AML-193 (cell line): ENCODE data around the gene PMVK.

Experiments
- DNase-seq, 2 experiments: peaks; one replicate each; lab custom pipeline; 2025; lab: John Stamatoyannopoulos, UW

PMVK gene

DNA sequence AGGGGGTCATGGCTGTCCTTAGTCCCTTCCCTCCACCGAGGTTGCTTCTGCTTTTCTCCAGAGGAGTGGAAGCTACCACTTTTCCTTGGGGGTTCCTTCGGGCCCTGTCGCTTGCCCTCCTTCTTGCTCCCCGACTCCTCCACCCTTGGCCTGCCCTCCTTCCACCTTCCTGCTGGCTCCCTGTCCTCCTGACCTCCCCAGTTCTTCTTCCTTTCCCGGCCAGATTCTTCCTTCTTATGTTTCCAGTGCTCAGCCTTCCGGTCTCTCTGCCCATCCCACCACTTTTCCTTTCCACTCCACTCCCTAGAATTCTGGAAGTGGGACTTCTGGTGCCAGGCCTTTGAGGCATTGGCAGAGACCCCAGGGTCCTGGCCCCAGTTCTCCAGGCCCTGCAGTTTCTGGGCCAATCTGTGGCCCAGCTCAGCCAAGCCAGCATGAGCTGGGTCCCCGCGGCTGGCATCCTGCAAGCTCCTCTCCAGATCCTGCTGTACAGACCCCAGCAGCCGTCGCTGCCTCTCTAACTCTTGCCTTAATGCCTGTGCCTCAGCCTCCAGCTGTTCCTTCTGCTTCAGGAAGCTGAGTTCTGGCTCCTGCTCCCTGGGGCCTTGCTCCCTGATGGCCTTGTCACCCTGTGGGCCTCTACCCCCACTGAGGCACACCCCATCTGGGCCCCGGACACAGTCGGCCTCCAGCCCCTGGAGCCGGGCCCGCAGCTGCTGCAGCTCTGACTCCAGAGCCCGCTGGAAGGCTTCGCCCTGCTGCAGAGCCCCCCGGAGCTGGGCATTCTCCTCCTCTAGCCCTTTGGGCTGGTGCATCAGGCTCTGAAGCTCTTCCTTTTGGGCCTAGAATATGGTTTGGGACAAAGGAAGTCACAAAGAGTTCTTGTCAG is 9.7 kb upstream of the PMVK start:
- DNase-seq = no peak

DNA sequence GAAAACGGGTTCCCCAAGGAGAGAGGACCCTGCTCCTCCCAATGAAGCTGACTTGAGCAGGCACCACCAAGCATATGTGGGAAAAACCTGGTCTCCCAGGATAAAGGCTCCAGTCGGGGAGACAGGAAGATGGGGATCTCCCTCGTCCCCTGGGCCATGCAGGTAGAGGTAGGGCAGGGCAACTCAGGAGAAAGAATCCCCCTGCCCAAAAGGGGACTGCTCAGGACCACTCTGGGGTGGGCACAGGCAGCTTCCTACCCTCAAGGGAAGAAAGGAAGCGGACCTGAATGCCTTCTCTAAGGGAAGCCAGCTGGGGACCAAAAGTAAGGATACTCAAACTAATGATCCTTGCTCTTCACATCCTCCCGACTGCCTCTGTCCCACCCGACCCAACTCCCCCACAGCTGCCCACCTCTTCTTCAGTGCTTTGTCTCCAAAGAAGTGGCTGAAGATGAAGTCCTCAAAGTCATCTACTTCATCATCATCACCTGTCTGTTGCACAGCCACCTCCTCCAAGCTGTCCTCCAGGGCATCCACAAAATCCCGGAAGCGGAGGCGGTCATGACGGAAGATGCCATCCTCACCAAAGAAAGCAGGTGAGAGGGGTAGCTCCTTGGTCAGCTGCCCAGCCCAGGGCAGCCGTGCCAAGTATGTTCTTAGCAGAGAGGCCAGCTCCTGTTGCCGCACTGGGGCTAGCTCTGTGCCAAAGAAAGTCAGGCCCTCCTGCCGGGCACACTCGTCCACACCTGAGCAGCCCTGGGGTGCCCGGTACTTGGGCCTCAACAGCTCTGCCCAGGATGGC is 8.8 kb upstream of the PMVK start:
- no peak for DNase-seq

DNA sequence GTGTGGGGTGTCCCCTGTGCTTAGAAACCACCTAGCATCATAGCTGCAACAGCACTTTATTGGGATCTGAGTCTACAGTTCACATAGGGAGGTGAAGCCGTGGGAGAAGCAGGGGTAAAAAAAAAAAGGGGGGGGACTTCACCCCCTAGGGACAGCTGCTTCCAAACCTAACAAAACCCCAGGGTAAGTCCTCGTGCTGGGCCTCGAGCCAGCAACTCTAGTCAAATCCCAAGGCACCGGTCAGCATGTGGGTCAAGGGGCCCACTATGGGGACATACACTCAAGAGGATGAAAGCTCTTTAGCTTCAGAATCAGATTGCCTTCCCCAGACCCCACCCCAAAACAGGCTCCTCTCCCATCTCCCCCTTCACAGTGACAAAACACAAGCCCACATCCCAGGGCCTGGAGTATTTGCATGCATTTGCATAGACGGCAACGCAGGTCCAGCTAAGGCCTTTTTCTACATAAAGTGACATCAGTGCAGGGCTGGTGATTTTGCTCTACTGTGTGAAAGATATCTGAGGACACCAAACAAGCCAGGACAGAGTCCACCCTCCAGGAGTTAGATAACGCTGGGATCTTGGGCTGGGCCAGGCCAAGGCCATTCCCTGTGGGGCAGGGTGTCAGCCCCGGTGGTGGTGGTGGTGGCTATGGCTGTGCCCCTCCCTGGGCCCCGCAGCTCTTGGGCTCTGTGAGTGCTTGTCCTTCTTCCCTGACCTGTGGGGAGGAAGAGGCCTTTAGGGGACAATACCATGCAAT is 8.1 kb upstream of the PMVK start:
- no peak for DNase-seq

DNA sequence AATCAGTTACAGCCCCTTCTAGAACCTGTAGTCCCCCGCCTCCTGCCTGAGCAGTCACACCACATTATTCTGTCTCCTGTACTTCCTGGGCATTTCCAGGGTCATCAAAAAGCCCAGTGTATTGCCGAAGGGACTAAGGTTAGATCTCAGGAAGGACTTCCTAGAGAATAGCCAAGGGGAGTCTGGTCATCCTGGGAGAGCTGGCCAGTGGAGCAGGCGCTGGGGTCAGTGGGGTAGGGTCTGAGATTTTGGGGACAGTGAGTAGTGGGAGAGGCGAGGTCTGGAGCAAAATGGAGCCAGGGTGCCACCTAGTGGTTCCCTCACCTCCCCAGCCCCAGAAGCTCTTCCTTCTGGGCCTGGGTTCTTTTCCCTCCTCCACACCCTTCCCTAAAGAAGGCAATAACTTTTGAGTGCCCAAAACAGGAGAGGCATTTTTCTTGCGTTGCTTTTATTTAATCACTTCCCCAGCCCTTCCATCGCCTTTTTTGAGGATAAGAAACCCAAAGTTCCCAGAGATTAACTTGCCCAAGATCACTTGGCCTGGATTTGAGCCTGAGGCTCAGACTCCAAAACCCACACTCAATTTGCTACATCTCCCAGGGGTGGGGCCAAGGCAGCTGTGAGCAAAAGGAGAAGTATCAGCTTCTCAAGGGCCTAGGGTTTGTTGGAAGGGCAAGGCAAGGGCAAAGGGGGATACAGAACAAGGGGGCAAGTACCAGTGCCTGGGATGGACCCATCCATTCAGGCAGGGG is 7.3 kb upstream of the PMVK start:
- peak; percentile 57 to 67 for DNase-seq

DNA sequence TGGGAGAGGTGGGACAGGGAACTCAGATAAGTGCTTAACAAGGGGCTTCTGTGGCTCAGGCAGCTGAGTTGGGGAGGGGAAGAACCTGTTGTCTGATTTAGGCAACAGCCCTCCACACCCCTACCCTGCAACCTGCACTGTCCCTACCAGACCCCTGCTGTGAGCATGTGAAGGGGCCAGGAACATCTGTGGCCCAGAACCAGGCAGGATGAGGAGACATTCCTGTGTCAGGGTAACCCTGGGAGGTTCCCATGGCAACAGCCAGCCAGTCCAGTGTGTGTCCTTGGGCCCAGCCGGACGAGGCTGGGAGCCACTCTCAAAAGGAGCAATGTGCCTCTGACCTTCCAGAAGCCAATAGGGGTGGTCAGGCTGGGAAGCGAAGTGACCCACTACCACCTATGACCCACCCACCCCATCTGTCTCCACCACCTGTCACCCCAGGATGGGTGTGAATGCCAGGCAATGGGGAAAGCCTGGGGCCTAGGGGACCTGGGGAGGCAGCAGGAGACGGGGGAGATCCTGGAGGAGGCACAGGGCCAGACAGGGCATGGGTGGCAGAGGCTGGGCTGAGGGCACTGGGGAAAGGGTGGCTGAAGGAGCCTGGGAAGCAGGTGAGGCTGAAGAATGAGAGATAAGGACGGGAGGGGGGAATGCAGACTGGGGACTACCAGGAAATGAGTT is 5.0 kb upstream of the PMVK start:
- no peak for DNase-seq

DNA sequence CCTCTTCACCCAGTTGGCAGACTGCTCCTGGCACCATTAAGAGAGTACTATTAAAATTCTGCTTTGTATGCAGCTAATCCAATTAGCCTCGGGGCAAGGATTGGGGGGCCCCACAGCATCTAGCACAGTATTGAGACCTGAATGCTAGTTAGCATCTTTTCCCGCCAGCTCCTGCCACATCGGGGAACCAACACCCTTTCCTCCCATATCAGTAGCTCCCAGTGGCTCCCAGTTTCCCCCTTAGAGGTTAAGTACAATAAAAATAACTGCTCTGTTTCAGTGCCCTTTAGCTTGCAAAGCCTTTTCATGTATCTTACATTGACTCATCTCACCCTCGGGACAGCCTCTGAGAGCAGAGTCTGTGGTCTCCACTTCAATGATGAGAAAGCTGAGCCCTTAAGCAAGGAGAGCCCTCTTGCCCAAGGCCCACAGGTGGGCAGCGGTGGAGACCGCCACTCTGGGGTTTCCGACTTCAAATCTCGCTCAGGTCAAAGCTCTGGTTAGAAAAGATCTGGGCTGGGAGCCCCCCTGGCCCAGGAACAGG is 4.2 kb upstream of the PMVK start:
- no peak for DNase-seq

DNA sequence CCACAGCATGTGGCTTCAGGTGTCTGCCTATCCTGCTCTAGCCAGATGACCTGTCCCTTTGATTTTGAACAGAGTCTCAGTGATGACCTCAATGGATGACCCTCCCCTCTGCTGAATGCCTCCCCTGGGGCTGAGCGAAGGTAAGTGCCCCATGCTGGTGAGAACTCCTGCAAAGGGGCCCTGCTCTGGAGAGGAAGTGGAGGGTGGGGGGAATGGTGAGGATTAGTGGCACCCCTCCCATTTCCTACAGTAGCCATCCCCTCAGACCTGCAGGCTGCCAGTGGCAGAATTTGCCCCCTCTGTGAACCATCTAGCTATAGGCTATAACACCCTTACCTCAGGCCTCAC is 3.7 kb upstream of the PMVK start:
- DNase-seq = no peak

DNA sequence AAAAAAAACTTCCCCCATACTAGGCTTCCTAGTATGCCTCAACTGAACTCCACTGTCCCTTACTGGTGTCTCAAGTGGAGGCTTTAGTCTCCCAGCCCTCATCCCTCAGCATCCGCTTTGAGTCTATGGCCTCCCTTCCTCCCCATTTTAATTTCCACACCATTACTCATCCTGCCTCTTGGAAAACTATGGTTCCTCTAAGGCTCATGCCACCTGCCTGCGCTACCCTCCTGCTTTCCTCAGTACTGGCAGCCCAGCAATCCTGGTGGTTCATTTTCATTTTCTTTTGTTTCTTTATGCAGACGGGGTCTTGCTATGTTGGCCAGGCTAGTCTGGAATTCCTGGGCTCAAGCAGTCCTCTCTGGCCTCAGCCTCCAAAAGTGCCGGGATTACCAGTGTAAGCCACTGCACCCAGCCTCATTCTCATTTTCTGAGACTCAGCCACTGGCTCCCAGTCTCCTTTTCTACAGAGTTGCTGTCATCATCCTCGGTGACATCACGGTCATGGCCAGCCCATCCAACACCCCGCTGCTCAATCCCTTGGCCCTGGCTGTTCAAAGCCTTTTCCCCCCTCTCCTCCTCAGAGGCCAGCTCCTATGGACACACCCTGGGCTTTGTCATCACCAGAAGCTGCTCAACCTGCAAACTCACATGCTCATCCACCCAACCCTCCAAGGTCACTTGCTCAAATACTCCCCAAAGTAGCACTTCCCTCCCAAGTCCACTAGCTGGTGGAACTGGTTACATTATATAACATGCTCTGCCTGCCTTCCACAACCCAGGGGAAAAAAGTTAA is 2.3 kb upstream of the PMVK start:
- DNase-seq = no peak

DNA sequence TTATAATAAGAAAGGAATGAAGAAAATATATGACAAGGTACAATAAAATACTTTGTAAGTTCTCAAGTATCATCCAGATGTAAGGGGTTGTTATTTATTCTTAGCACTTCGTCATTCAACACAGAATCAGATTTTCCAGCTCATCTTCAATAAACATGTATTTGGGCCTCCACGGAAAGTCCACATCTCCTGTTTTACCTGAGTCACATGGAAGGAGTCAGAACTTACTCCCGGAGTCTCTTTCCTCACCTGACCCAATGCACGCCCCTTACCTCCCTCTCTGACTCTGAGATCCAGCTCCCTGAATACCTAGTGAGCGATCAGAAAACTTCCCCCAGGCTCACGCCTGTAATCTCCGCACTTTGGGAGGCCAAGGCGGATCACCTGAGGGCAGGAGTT is 1.5 kb upstream of the PMVK start:
- no peak for DNase-seq

DNA sequence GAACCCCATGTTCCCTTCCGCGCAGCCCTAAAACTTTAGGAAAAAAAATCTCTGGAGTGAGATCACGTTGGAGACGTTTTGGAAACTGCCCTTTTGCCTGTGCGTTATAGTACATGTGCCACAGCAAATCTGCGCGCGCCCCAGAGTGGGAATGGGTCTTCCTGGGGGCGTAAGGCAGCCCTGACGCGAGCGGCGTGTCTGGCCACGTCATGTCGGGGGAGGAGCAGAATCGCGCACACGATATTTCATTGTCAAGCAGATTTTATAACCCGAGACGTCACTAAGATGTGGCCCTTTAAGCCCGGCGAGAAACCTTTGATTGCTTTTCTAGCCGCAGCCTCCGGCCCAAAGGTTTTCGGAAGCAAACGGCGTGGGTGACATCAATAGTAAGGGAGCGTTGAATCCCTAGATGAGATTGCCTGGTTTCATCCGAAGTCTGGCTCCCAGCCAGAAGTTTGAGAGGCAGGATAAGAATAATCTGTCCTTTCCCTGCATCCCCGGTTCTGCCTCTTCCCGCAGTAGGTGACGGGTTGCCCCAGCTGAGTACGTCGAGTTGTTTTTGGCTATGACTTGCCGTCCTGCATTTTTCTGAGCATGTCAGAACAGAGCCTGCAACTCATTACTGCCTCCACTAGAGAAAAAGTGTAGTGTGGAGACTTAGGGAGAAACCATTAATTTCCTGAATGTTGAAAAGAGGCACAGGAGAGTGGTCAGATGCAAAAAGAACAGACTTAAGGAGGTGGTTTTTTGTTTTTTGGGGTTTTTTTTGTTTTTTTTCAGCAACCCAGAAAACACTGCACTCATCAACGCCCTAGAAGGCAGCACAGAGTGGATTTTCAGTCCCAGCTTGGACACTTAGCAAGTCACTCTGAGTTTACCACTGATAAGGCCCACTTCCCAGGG is 817 bp upstream of the PMVK start:
- peak; percentile 82 to 87 for DNase-seq

DNA sequence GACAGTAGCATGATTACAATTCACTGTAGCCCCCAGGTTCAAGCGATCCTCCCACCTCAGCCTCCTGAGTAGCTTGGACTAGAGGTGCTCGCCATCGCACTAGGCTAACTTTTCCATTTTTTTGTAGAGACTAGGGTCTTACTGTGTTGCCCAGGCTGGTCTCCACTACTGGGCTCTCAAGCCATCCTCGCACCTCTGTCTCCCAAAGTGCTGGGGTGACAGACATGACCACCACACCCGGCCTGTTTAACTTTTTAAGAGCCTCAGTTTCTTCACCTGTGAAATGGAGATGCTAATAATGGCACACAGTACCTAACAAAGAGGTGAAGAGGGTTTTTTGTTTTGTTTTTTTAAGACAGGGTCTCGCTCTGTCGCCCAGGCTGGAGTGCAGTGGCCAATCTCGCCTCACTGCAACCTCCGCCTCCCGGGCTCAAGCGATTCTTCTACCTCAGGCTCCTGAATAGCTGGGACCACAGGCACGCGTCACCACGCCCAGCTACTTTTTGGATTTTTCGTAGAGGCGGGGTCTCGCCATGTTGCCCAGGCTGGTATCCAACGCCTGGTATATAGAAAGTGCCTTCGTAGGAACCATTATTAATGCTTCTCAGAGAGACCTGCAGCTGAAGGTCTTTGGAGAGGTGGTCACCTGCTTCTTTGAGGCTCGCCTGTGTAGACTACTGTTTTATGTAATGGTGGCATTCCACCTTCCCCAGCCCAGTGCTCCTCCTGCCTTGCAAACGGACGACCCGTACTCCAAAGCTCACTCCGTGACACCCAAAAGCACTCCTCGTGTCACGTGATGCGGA is 567 bp downstream of the PMVK start:
- no peak for DNase-seq

DNA sequence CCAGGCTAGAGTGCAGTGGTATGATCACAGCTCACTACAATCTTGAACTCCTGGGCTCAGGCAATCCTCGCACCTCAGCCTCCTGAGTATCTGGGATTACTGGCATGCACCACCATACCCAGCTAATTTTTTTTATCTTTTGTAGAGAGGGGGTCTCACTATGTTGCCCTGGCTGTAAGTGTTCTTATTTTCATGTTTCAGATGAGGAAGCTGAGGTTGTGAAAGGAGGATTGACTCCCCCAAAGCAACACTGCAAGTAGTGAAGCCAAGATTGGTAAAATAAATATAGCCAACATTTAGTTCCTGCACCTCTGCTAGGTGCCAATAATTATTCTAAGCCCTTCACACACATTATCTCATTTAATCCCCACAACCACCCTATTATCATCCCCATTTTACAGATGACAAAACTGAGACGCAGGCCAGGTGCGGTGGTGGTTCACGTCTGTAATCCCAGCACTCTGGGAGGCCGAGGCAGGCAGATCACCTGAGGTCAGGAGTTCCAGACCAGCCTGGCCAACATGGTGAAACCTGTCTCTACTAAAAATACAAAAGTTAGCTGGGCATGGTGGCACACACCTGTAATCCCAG is 2.1 kb downstream of the PMVK start:
- no peak for DNase-seq

DNA sequence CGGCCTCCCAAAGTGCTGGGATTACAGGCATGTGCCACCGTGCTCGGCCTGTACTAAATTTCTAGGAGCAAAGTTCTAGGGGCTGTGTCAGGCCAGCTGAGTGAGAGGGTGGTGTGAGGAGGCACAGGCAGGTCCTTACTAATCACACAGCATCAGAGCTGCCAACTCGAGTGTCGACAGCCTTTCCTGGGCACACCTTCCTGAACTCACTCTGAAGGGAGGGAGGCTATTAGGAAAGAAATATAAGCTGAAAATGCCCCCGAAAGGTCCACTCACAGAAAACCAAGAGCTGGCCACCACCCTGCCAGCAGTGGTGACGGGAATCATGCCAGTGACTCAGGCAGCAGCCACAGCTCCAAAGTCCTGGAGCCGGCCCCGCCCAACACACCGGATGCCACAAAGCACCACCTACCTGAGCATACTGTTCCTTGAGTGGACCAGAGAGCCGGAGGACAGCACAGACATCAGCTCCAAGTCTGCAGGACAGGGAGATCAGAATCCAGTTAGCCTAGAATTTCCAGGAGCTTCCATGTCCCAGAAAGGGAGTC is 4.5 kb downstream of the PMVK start:
- DNase-seq = no peak

DNA sequence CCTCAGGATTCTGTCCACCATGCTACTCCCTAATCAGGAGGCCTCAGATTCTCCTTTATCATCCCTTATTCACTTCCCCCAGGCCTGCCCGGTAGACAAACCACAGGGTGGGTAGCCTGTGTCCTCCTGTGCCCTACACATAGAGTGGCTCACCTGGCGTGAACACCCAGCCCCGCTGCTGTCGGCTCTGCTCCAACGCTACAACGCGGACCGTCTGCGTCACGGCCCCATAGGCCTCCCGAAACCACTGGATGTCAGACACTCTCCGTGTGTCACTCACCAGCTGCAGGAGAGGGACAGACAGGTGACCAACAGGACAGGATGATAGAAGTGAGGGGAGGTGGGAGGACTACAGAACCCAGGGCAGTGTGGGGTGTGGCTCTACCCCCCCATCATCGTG is 10.3 kb downstream of the PMVK start:
- DNase-seq = no peak

DNA sequence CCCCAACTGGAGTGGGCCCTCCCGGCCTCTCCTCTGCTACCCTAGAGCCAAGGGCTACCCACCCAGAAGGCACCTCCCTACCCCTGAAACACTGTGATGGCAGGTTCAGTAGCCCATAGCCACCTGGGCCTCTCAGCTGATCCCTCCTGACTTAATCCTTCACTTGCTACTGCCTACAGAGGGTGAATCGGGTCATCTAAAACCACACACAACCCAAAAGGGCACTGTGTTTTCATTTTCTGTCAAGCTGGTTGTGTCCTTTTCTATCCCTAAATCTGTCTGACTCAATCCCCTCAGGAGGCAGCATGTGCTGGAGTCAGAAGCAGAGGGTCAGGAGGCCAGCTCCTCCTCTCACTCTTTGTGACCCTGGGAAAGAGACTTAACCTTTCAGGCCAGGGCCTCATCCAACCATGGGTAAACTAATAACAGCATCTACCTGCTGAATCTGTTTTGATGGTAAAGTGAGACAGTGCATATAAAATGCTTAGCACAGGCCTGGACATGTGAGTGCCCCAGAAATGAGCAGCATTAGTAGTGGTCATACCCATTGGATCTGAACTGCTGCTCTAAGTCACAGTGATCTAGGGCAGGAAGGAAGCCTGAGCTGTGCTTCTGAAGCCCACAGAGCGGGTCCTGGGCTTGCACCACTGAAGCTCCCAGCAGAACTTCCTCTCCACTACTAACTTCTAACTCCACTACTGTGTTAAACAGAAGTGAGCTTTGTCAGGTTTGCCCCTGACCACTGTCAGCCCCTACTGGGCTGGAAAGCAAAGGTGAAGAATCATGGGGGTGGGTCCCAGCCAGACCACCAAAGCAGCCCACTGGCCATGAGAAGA is 11.0 kb downstream of the PMVK start:
- peak; percentile 57 to 69 for DNase-seq

DNA sequence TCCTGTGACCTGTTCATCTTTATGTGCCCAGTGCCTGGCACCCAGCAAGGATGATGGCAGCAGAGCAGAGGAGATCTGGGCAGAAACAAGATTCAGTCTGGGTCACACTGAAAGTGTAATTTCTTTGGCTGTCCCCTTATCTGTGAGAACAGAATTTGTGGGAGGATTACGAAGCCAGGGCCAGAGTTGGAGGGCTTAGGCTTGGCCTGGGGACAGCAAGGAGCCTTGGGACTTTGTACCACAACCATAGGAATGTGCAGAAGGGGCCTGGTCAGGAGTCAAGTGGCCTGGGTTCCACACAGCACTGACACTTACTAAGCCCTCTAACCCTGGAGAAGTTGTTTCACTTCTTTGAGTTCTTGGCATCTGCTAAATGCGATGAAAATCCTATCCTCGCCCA is 12.8 kb downstream of the PMVK start:
- DNase-seq = no peak

DNA sequence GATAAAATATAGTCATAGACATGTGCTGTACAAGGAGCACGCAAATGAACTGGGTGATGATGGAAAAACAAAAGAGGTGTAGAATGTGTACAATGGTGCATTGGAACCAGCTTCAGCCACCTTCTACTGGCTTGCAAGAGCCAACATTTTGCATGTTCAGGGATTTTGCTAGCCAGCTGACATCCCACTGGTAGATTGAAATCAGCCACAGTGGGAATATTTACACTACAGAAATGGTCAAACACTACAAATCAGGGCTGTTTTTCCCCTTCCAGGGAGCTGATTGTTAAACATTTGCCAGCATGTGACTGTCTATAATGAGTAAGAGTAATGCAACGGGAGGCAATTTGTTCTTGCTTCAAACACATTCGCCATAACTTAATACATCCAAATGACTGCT is 23.2 kb downstream of the PMVK start:
- no peak for DNase-seq
